Activated CD8-positive, alpha-beta memory T cell treated with anti-CD3 and anti-CD28 coated beads for 36 hours (primary cell): Measurements from ENCODE around the gene TTC7B. TPM values are rescaled to one million over a fixed set of nuclear protein-coding genes. Genes with fewer than 3 reads are reported as not detected.
"Not testable (repeated sequence)": the region's sequence is repeated elsewhere in the genome, so short reads cannot be mapped to it uniquely, and the experiment has no call there.

Experiments
- CTCF ChIA-PET: fragments of 350-600 bp; sonication (Branson Sonifier 250); formaldehyde crosslinking; loops from one replicate; lab custom pipeline; 2021; ENCODE audit warnings: antibody characterized with exemption; lab: Charles Lee
- POLR2A ChIA-PET: fragments of 350-600 bp; sonication (Branson Sonifier 250); formaldehyde crosslinking; loops from one replicate; lab custom pipeline; 2021; ENCODE audit warnings: antibody characterized with exemption; lab: Charles Lee
- total RNA-seq, 2 experiments: library from RNA; stranded (reverse); gene quantifications; one replicate each; pipeline ENCODE4 v1.2.3, GENCODE V29; 2021

The TTC7B gene
- 1 to 10 TPM; 7.0 to 8.5 TPM for total RNA-seq

DNA sequence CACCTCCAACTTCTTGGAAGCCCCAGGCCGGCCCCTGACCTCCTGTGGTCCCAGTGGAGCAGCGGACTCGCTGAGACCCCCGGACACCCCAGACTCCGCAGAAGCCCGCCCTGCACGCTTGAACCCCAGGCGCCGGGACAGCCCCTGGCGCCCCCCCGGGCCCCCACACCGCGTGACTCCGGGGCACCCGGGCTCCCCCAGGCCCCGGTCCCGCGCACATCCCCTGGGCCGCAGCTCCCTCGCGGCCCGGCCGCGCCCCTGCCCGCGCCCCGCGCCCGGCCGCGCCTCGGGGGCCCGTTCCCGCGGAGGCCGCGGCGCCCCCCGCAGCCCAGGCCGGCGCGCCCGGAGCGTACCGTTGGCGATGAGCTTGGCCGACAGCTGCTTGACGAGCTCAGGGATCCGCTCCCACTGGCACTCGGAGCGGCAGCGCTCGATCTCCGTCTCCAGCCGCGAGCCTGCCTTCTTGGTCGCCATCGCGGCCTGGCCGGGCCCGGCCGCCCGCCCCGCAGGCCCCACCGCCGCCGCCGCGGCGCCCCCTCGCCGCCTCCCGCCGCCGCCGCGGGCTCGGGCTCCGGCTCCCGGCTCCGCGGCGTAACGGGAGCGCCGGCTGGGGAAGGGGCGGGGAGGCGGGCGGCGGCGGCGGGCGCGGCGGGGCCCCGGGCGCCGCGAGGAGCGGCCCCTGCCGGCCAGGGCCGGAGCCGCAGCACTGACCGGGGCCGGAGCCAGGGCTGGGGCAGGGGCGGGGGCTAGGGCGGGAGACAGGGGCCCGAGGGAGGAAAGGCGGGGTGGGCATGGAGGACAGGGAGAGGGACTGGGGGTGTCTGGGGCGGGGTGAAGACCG, at the start of gene TTC7B:
TTC7B (minus strand) TSS at position 609 of the 841 bp plus-strand sequence; CDS start at position 474, 135 bp downstream.
- ChIA-PET CTCF (interaction anchor here (1.5 kb wide), 1 partner anchor 57 kb away, joined by 4 read pairs; no protein-coding TSS in a partner anchor), POLR2A (interaction anchor here (0.6 kb wide), 1 partner anchor 1671 kb away, joined by 3 read pairs; no protein-coding TSS in a partner anchor)

- ChIA-PET POLR2A (no interaction called here), CTCF (no interaction called here)
Observed at GRCh38 chr14:90864741-90865140, 48.5 kb upstream of the TTC7B start.

GRCh38 chr14:90858511-90858910, 42.3 kb upstream of the TTC7B start:
- ChIA-PET CTCF (no interaction called here), POLR2A (no interaction called here)

- POLR2A ChIA-PET, result no interaction called here
- CTCF ChIA-PET, result no interaction called here
Observed at GRCh38 chr14:90857866-90858265, 41.6 kb upstream of the TTC7B start.

- CTCF ChIA-PET, POLR2A ChIA-PET: not testable (repeated sequence)
Observed at GRCh38 chr14:90856115-90856514, 39.9 kb upstream of the TTC7B start.

DNA sequence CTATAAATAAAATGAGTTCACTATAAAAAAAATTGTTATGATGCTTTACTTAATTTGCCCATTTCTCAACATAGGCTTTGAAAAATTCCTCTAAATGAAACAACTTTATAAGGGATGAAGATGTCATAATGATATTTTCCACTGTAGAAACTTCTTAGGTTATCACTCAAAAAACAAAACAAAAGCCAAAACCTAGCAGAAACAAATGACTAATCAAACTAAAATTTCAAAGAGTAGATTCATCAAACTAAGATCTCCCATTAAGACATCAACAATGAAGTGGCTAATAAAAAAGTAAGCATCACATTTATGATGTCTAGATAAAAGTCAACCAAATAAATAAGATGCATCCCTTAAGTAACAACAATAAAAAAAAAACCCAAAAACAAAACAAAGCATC, 36.9 kb upstream of the TTC7B start:
- ChIA-PET CTCF (interaction anchor here (0.7 kb wide), 1 partner anchor 324 kb away, joined by 3 read pairs; no protein-coding TSS in a partner anchor), POLR2A (no interaction called here)

GRCh38 chr14:90851327-90852036, 35.3 kb upstream of the TTC7B start:
- POLR2A ChIA-PET, result no interaction called here
- CTCF ChIA-PET, result no interaction called here

DNA sequence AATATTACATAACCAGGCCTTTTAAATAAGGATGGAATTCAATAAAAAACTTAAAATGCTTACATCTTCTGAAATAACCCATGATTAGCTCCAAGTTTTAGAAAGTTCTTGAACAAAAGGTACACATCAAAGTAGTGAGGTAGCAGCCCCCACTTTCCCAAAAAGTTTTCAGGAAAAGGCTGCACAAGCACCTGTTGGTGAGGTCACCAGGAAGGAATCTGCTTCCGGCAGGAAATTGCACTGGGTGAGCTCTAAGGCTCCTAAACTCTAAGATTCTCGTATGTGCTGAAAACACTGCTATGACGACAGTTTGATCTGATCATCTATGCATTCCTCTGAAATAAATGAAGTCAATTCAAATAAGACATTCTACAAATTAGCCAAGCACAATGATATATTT, 34.3 kb upstream of the TTC7B start:
- ChIA-PET CTCF (no interaction called here), POLR2A (no interaction called here)

DNA sequence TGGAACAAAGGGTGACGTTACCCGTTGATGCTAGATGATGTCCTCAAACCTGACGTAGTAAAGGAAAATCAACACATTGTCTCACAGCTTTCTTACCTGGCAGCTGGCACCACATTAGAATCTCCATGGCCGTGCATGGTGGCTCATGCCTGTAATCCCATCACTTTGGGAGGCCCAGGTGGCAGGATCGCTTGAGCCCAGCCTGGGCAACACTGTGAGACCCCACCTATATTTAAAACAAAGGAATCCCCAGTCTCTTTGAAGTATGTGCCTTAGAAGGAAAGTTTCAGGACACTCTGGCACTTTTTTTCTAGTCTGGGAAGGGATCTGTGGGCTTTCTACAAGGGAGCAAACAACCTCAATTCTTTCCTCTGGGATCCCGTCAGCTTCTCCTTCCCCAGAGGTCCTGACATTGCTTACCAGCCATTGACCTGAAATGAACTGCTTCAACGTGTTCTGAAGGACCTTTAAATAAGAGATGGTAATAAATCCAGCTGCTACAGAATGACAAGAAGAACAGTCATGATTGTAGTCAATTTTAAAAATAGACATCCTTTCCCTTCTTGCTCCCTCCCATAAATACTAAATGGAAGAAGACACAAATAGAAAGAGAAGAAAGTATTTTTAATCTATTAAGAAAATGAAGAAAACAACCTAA, 33.7 kb upstream of the TTC7B start:
- ChIA-PET POLR2A (no interaction called here), CTCF (no interaction called here)

- ChIA-PET CTCF (interaction anchor here (0.6 kb wide), 1 partner anchor 324 kb away, joined by 3 read pairs; no protein-coding TSS in a partner anchor), POLR2A (no interaction called here)
Observed at GRCh38 chr14:90848944-90849731, 32.9 kb upstream of the TTC7B start.

- ChIA-PET CTCF (interaction anchor here (0.6 kb wide), 1 partner anchor 14 kb away, joined by 4 read pairs; no protein-coding TSS in a partner anchor), POLR2A (no interaction called here)
Observed at GRCh38 chr14:90846511-90846910, 30.3 kb upstream of the TTC7B start.

GRCh38 chr14:90844321-90844720, 28.1 kb upstream of the TTC7B start:
- CTCF ChIA-PET, result no interaction called here
- POLR2A ChIA-PET, result no interaction called here

DNA sequence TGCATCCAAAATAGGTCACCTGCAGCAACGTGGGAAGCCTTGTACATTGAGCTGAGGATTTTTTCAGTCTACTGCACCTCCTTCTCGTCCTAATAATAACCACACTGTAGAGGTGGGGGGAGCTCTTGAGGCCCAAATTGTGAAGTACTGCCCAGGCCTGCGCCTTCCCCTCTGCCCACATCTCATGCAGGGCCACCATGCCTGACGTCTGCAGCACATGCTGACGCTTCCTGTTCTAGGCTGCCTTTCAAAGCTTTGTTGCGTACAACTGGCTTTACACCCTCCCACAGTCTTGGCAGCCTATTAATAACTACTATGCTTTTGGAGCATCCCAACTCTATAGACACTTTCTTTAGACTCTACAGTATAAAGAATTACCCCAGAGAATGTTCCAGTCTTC, 26.5 kb upstream of the TTC7B start:
- ChIA-PET CTCF (no interaction called here), POLR2A (interaction anchor here (0.5 kb wide), 1 partner anchor 18 kb away, joined by 3 read pairs; no protein-coding TSS in a partner anchor)

DNA sequence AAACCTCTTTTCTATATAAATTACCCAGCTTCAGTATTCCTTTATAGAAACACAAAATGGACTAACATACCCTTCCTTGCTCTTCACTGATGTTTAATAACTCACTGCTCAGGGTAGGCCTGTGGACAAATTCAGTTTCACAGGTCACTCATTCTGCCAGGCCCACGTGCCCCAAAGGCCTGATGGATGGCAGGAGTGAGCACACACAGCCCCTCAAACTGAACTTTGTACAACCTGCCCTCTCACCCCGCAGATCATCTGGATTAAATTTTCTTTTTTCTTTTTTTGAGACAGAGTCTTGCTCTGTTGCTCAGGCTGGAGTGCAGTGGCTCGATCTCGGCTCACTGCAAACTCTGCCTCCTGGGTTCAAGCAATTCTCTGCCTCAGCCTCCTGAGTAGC, 24.4 kb upstream of the TTC7B start:
- POLR2A ChIA-PET, result not testable (repeated sequence)
- CTCF ChIA-PET, result interaction anchor here (1.0 kb wide), 1 partner anchor 9 kb away, joined by 3 read pairs; no protein-coding TSS in a partner anchor

DNA sequence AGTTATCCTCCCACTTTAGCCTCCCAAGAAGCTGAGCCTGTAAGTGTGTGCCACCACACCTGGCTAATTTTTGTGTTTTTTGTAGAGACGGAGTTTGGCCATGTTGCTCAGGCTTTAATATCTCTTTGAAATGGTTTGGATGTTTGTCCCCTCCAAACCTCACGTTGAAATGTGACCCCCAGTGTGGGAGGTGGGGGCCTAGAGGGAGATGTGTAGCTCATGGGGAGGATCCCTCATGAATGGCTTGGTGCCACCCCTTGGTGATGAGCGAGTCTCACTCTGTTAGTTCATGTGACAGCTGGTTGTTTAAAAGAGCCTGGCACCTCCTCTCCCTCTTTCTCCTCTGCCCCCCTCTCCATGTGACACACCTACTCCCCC, 23.6 kb upstream of the TTC7B start:
- ChIA-PET CTCF (interaction anchor here (0.7 to 1.0 kb wide), 2 partner anchors 8 to 1045 kb away, joined by 3 read pairs; no protein-coding TSS in a partner anchor), POLR2A (no interaction called here)

- ChIA-PET POLR2A (no interaction called here), CTCF (interaction anchor here (0.7 kb wide), 1 partner anchor 1046 kb away, joined by 3 read pairs; no protein-coding TSS in a partner anchor)
Observed at GRCh38 chr14:90839024-90839888, 23.0 kb upstream of the TTC7B start.

DNA sequence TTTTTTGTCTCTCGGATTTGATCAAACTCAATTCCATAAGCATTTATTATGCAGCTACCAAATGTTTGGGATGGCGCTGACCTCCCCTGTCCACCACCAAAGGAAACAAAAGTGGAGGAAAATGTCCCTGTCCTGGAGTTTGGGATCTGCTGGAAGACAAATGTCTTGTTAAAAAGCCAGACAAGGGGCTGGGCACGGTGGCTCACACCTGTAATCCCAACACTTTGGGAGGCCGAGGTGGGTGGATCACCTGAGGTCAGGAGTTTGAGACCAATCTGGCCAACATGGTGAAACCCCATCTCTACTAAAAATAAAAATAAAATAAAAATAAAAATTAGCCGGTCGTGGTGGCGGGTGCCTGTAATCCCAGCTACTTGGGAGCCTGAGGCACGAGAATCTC, 22.3 kb upstream of the TTC7B start:
- POLR2A ChIA-PET, CTCF ChIA-PET: not testable (repeated sequence)

DNA sequence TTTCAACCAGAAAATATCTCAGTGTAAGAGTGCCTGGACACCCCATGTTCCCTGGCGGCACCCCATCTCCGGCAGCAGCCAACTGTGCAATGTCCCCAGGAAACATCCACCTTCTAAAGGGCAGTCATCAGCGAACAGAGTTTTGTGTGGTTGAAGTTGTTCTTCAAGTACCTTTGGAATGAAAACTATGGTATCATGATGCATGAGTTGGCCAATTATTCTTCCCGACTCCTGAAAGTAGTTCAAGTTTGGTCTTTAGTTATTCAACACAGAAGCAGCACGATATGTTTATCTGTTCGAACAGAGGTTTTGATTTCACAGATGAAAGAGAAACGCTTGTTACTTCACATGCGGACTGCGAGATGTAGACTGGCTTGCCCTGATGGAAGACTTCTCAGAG, 21.1 kb upstream of the TTC7B start:
- ChIA-PET POLR2A (no interaction called here), CTCF (no interaction called here)
